A549 (cell line): Measurements from ENCODE around the gene MTRF1L.

Experiments
- CTCF ChIP-seq: fragments of >200 bp; sonication (Bioruptor Twin); formaldehyde crosslinking; IDR thresholded peaks from 3 replicates; pipeline ENCODE4 v1.5.1; 2016
- ELK1 ChIP-seq: fragments of 150-350 bp; IDR thresholded peaks from 2 replicates; pipeline ENCODE4 v1.6.1; 2014; ENCODE audit warnings: low read depth, mild to moderate bottlenecking, low read length
- KDM5A ChIP-seq: fragments of 200-600 bp; sonication (generic); IDR thresholded peaks from 2 replicates; pipeline ENCODE4 v1.6.1; 2016; ENCODE audit warnings: antibody characterized with exemption, mild to moderate bottlenecking
- MAX ChIP-seq: IDR thresholded peaks from 2 replicates; pipeline ENCODE4 v1.6.1; 2012
- POLR2A ChIP-seq: IDR thresholded peaks from 2 replicates; pipeline ENCODE4 v1.6.1; 2012; ENCODE audit warnings: mild to moderate bottlenecking, low read length
- REST ChIP-seq: fragments of 200-600 bp; sonication (generic); IDR thresholded peaks from 2 replicates; pipeline ENCODE4 v1.6.1; 2016; ENCODE audit warnings: antibody characterized with exemption, mild to moderate bottlenecking, moderate library complexity
- RFX5 ChIP-seq: fragments of 450-650 bp; IDR thresholded peaks from 2 replicates; pipeline ENCODE4 v1.7.1; 2014; ENCODE audit warnings: antibody characterized with exemption, mild to moderate bottlenecking, moderate library complexity
- SMC3 ChIP-seq: fragments of >200 bp; sonication (Bioruptor Twin); formaldehyde crosslinking; IDR thresholded peaks from 3 replicates; pipeline ENCODE4 v1.6.1; 2018; ENCODE audit warnings: inconsistent platforms

GRCh38 chr6:152978058-152978457, 24.5 kb downstream of the MTRF1L start:
- TF ChIP-seq MAX = no peak
- no peak for TF ChIP-seq RFX5
- no peak for TF ChIP-seq SMC3
- TF ChIP-seq CTCF = no peak
- no peak for TF ChIP-seq ELK1
- TF ChIP-seq REST = no peak
- no peak for TF ChIP-seq KDM5A
- no peak for TF ChIP-seq POLR2A
